ENCODE data around the gene COL18A1.

- TF ChIP-seq CTCF (IDR thresholded peaks at IDR 0.05), result no peak
- TF ChIP-seq POLR2A (IDR thresholded peaks at IDR 0.05), result no peak
- no peak for TF ChIP-seq POLR2AphosphoS5 (IDR thresholded peaks at IDR 0.05)
- no peak for TF ChIP-seq EP300 (IDR thresholded peaks at IDR 0.05)
These were observed 104.9 kb downstream of the COL18A1 start for GRCh38 chr21:45509566-45510465.

Data from sigmoid colon (tissue), 4 donors.